ENCODE results near the gene CTDP1.

DNA sequence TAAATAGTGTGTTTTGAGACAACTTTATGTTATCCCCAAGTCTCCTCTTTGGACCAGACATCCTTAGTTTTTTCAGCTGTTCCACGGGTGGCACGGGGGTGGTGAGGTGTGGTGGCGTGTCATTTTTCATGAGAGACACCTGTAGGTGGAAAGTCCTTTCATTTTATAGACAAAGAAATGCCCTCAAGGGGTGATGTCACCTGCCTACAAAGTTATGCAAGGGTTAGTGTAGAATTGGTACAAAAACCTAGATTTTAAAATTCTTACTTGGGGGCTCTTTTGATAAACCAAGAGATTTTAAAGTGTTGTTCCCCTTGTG lies 15.3 kb downstream of the CTDP1 start:
- TF ChIP-seq, protein P1, sequence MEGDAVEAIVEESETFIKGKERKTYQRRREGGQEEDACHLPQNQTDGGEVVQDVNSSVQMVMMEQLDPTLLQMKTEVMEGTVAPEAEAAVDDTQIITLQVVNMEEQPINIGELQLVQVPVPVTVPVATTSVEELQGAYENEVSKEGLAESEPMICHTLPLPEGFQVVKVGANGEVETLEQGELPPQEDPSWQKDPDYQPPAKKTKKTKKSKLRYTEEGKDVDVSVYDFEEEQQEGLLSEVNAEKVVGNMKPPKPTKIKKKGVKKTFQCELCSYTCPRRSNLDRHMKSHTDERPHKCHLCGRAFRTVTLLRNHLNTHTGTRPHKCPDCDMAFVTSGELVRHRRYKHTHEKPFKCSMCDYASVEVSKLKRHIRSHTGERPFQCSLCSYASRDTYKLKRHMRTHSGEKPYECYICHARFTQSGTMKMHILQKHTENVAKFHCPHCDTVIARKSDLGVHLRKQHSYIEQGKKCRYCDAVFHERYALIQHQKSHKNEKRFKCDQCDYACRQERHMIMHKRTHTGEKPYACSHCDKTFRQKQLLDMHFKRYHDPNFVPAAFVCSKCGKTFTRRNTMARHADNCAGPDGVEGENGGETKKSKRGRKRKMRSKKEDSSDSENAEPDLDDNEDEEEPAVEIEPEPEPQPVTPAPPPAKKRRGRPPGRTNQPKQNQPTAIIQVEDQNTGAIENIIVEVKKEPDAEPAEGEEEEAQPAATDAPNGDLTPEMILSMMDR (conservative IDR thresholded peaks at IDR 0.05; ENCODE audit: low read depth, low read length) = no peak
- TF ChIP-seq EZH2 (IDR thresholded peaks at IDR 0.05; ENCODE audit: low read length, unreplicated experiment) (no peak), EZH2phosphoT487 (IDR thresholded peaks at IDR 0.05; ENCODE audit: borderline replicate concordance, low read length) (no peak)
